Activated naive CD8-positive, alpha-beta T cell (primary cell): ENCODE measurements around the gene TOE1.

Source experiments
- H3K27ac Mint-ChIP-seq: one replicate; pipeline ENCODE4 v1.8.0; 2021; ENCODE audit warnings: mixed read lengths
- H3K27me3 Mint-ChIP-seq: one replicate; pipeline ENCODE4 v1.8.0; 2021; ENCODE audit warnings: mixed read lengths
- H3K36me3 Mint-ChIP-seq: one replicate; pipeline ENCODE4 v1.8.0; 2021; ENCODE audit warnings: mixed read lengths
- H3K4me1 Mint-ChIP-seq: one replicate; pipeline ENCODE4 v1.8.0; 2021; ENCODE audit warnings: low read depth, mixed read lengths
- H3K4me3 Mint-ChIP-seq: one replicate; pipeline ENCODE4 v1.8.0; 2021; ENCODE audit warnings: mild to moderate bottlenecking, mixed read lengths
- H3K9me3 Mint-ChIP-seq: one replicate; pipeline ENCODE4 v1.8.0; 2021; ENCODE audit warnings: low read depth, mixed read lengths

Gene TOE1

GRCh38 chr1:45335855-45336324 is 4.1 kb upstream of the TOE1 start:
- Mint-ChIP-seq H3K9me3 (no peaks in the 10 kb centered on the region), H3K36me3 (peaks cover 8% of the 10 kb centered on the region), H3K27me3 (no peaks in the 10 kb centered on the region), H3K4me1 (peaks cover 39% of the 10 kb centered on the region), H3K4me3 (no peak overlapping the region), H3K27ac (no peak overlapping the region)

GRCh38 chr1:45337630-45338325 is 2.2 kb upstream of the TOE1 start:
- Mint-ChIP-seq H3K27ac (peak overlapping the region; percentile 58), H3K4me3 (peak overlapping the region; percentile 100), H3K4me1 (peaks cover 54% of the 10 kb centered on the region), H3K9me3 (no peaks in the 10 kb centered on the region), H3K36me3 (peaks cover 13% of the 10 kb centered on the region), H3K27me3 (no peaks in the 10 kb centered on the region)

- Mint-ChIP-seq H3K36me3 (peaks cover 13% of the 10 kb centered on the region), H3K27me3 (no peaks in the 10 kb centered on the region), H3K27ac (peak overlapping the region; percentile 100), H3K9me3 (no peaks in the 10 kb centered on the region), H3K4me3 (peak overlapping the region; percentile 100), H3K4me1 (peaks cover 43% of the 10 kb centered on the region)
These were observed 971 bp downstream of the TOE1 start for GRCh38 chr1:45340816-45341466.

GRCh38 chr1:45344499-45344898 is 4.5 kb downstream of the TOE1 start:
- Mint-ChIP-seq H3K27me3 (no peaks in the 10 kb centered on the region), H3K4me1 (peaks cover 25% of the 10 kb centered on the region), H3K9me3 (no peaks in the 10 kb centered on the region), H3K4me3 (no peak overlapping the region), H3K27ac (no peak overlapping the region), H3K36me3 (peaks cover 8% of the 10 kb centered on the region)

- Mint-ChIP-seq H3K27me3 (no peaks in the 10 kb centered on the region), H3K4me3 (no peak overlapping the region), H3K36me3 (peaks cover 8% of the 10 kb centered on the region), H3K4me1 (peaks cover 22% of the 10 kb centered on the region), H3K9me3 (no peaks in the 10 kb centered on the region), H3K27ac (peak overlapping the region; percentile 19)
These were observed 5.0 kb downstream of the TOE1 start for GRCh38 chr1:45345014-45345413.

GRCh38 chr1:45346473-45346872 is 6.5 kb downstream of the TOE1 start:
- peak overlapping the region; percentile 41 for H3K27ac Mint-ChIP-seq
- peaks cover 5% of the 10 kb centered on the region for H3K36me3 Mint-ChIP-seq
- H3K9me3 Mint-ChIP-seq: no peaks in the 10 kb centered on the region
- peaks cover 15% of the 10 kb centered on the region for H3K4me1 Mint-ChIP-seq
- no peak overlapping the region for H3K4me3 Mint-ChIP-seq
- H3K27me3 Mint-ChIP-seq: no peaks in the 10 kb centered on the region

GRCh38 chr1:45348020-45348419 is 8.1 kb downstream of the TOE1 start:
- Mint-ChIP-seq H3K27ac (peak overlapping the region; percentile 7), H3K9me3 (no peaks in the 10 kb centered on the region), H3K36me3 (peaks cover 2% of the 10 kb centered on the region), H3K4me3 (no peak overlapping the region), H3K4me1 (peaks cover 4% of the 10 kb centered on the region), H3K27me3 (no peaks in the 10 kb centered on the region)

GRCh38 chr1:45348609-45348965 is 8.6 kb downstream of the TOE1 start:
- Mint-ChIP-seq H3K27ac (no peak overlapping the region), H3K36me3 (peaks cover 2% of the 10 kb centered on the region), H3K4me3 (no peak overlapping the region), H3K27me3 (no peaks in the 10 kb centered on the region), H3K4me1 (peaks cover 4% of the 10 kb centered on the region), H3K9me3 (no peaks in the 10 kb centered on the region)

GRCh38 chr1:45348966-45349677 is 9.2 kb downstream of the TOE1 start:
- Mint-ChIP-seq H3K9me3 (no peaks in the 10 kb centered on the region), H3K27ac (no peak overlapping the region), H3K4me3 (no peak overlapping the region), H3K4me1 (peaks cover 4% of the 10 kb centered on the region), H3K36me3 (peaks cover 2% of the 10 kb centered on the region), H3K27me3 (no peaks in the 10 kb centered on the region)

GRCh38 chr1:45351508-45351907 is 11.5 kb downstream of the TOE1 start:
- H3K27me3 Mint-ChIP-seq: no peaks in the 10 kb centered on the region
- no peak overlapping the region for H3K27ac Mint-ChIP-seq
- H3K4me3 Mint-ChIP-seq: no peak overlapping the region

GRCh38 chr1:45353685-45354084 is 13.7 kb downstream of the TOE1 start:
- H3K9me3 Mint-ChIP-seq: no peaks in the 10 kb centered on the region
- H3K27ac Mint-ChIP-seq: no peak overlapping the region
- peaks cover 2% of the 10 kb centered on the region for H3K36me3 Mint-ChIP-seq
- no peak overlapping the region for H3K4me3 Mint-ChIP-seq
- no peaks in the 10 kb centered on the region for H3K27me3 Mint-ChIP-seq
- H3K4me1 Mint-ChIP-seq: no peaks in the 10 kb centered on the region

More at GRCh38 chr1:45351508-45351907, 11.5 kb downstream of the TOE1 start:
- H3K9me3 Mint-ChIP-seq: no peaks in the 10 kb centered on the region
- no peaks in the 10 kb centered on the region for H3K4me1 Mint-ChIP-seq
- peaks cover 2% of the 10 kb centered on the region for H3K36me3 Mint-ChIP-seq

GRCh38 chr1:45354838-45355237 is 14.9 kb downstream of the TOE1 start:
- Mint-ChIP-seq H3K27ac (no peak overlapping the region), H3K27me3 (no peaks in the 10 kb centered on the region), H3K4me1 (peaks cover under 1% of the 10 kb centered on the region), H3K4me3 (no peak overlapping the region), H3K36me3 (peaks cover 2% of the 10 kb centered on the region), H3K9me3 (no peaks in the 10 kb centered on the region)

GRCh38 chr1:45355683-45356082 is 15.7 kb downstream of the TOE1 start:
- no peak overlapping the region for H3K27ac Mint-ChIP-seq
- peaks cover 4% of the 10 kb centered on the region for H3K4me1 Mint-ChIP-seq
- no peaks in the 10 kb centered on the region for H3K9me3 Mint-ChIP-seq
- peaks cover 2% of the 10 kb centered on the region for H3K36me3 Mint-ChIP-seq
- no peaks in the 10 kb centered on the region for H3K27me3 Mint-ChIP-seq
- H3K4me3 Mint-ChIP-seq: no peak overlapping the region

- Mint-ChIP-seq H3K4me3 (no peak overlapping the region), H3K9me3 (no peaks in the 10 kb centered on the region), H3K36me3 (peaks cover 2% of the 10 kb centered on the region), H3K4me1 (peaks cover 4% of the 10 kb centered on the region), H3K27me3 (no peaks in the 10 kb centered on the region), H3K27ac (no peak overlapping the region)
These were observed 16.2 kb downstream of the TOE1 start for GRCh38 chr1:45356186-45356585.

- Mint-ChIP-seq H3K36me3 (no peaks in the 10 kb centered on the region), H3K27ac (no peak overlapping the region), H3K27me3 (no peaks in the 10 kb centered on the region), H3K9me3 (no peaks in the 10 kb centered on the region), H3K4me1 (peaks cover 4% of the 10 kb centered on the region), H3K4me3 (no peak overlapping the region)
These were observed 20.0 kb downstream of the TOE1 start for GRCh38 chr1:45359882-45360513.
